ENCODE data around the gene VDAC1. TPM values are rescaled to one million over a fixed set of nuclear protein-coding genes. Genes with fewer than 3 reads are reported as not detected.

VDAC1 gene
- total and polyA plus RNA-seq, 10 of the 15 experiments (the other 5 are each of a cell fraction or from before 2014, with no cell fraction given): 245 to 488 (median 349) TPM

GRCh38 chr5:133968204-133968980 lies 36.4 kb downstream of the VDAC1 start, which contains the start of gene C5orf15 (continued):
- no peak for TF ChIP-seq CEBPZ (IDR thresholded peaks at IDR 0.05; ENCODE audit: low read depth, low read length)
- no peak; the same call in 1 of the 2 replicates for TF ChIP-seq SMAD5 (IDR thresholded peaks at IDR 0.05; ENCODE audit: low read depth)
- no peak for TF ChIP-seq POU2F2 (IDR thresholded peaks at IDR 0.05; ENCODE audit: borderline replicate concordance, low read depth, low read length)
- TF ChIP-seq NBN (IDR thresholded peaks at IDR 0.05): peak; percentile 61

GRCh38 chr5:133967698-133968203 lies 37.0 kb downstream of the VDAC1 start:
- Histone ChIP-seq H3K36me3 (ENCODE audit: control insufficient read depth in 2 of 2, insufficient read depth in 2 of 2, low read length in 1 of 2) (peaks cover under 1 to 2% of the 10 kb centered on the region in 2 experiments; a peak in 2 of 4 replicates), H3K27ac (ENCODE audit: control insufficient read depth, insufficient read depth) (peak overlapping the region; percentile 73), H3K27me3 (replicated peaks in 1 of 2; ENCODE audit: control insufficient read depth in 2 of 2, insufficient read depth in 2 of 2, low read length in 1 of 2) (no peaks in the 10 kb centered on the region), H3K4me2 (ENCODE audit: control insufficient read depth, insufficient read depth) (peak overlapping the region; percentile 85), H3K9me3 (replicated peaks; ENCODE audit: control insufficient read depth, insufficient read depth, low read length) (no peaks in the 10 kb centered on the region; the same call in 1 of the 3 replicates), H2AFZ (ENCODE audit: control insufficient read depth, low read depth, low read length) (peak overlapping the region; percentile 88), H3K4me1 (ENCODE audit: control insufficient read depth, insufficient read depth, low read length) (no peaks in the 10 kb centered on the region), H3K9ac (ENCODE audit: control insufficient read depth, insufficient read depth, low read length) (peak overlapping the region; percentile 91), H3K4me3 (peak overlapping the region; percentile 98), H4K20me1 (ENCODE audit: control insufficient read depth, insufficient read depth) (no peaks in the 10 kb centered on the region), H3K79me2 (ENCODE audit: control insufficient read depth, insufficient read depth, low read length) (peaks cover 40% of the 10 kb centered on the region)
- intact Hi-C loops (cut with micrococcal nuclease; ENCODE audit: unreplicated experiment): no loop called here
- ChIA-PET POLR2A (interaction anchor here (2.0 kb wide), 1 partner anchor 30 kb away, joined by 6 read pairs; no protein-coding TSS in a partner anchor), RAD21 (ENCODE audit: unreplicated experiment) (interaction anchor here (1.3 kb wide), 1 partner anchor 11 kb away, joined by 3 read pairs; no protein-coding TSS in a partner anchor), CTCF (interaction anchor here (1.3 to 1.7 kb wide), 2 partner anchors 23 to 29 kb away, joined by 4 to 7 read pairs; no protein-coding TSS in a partner anchor), SMC1A (ENCODE audit: uncharacterized antibody, unreplicated experiment) (interaction anchor here (0.9 to 1.7 kb wide), 2 partner anchors 9 to 11 kb away, joined by 5 read pairs; no protein-coding TSS in a partner anchor)
- FAIRE-seq: no peak
- BruUV-seq (replicated peaks): no TSS peak
- TF ChIP-seq TAF1 (IDR thresholded peaks at IDR 0.05; ENCODE audit: borderline replicate concordance, low read depth, low read length) (no peak), MYC (IDR thresholded peaks at IDR 0.05; ENCODE audit: insufficient read depth, insufficient read length, insufficient replicate concordance, low read length, severe bottlenecking) (peak; percentile 10)
- in situ Hi-C loops (cut with MboI): no loop called here
- WGBS (ENCODE audit: insufficient coverage, insufficient replicate concordance, low lambda C conversion rate, missing lambda C conversion rate): 0% methylated on average over 12 of the region's 12 CpGs
- peak; percentile 46 for ATAC-seq
- no peak for DNase-seq (ENCODE audit: low read depth, low spot score)
